GM12865 (cell line): ENCODE data around the gene HSP90AB1.

Source experiments
- DNase-seq: peaks from one replicate; pipeline ENCODE4 v3.0.0; 2010; ENCODE audit warnings: low read depth
- H3K4me3 ChIP-seq: 2 replicates; pipeline ENCODE4 v1.5.1; 2011; ENCODE audit warnings: mild to moderate bottlenecking, low read depth, low read length, control low read depth
- CTCF ChIP-seq: IDR thresholded peaks from 2 replicates; pipeline ENCODE4 v1.5.1; 2011; ENCODE audit warnings: low read length, control low read depth, low read depth, inconsistent platforms; ENCODE audit not compliant: insufficient read depth; ENCODE audit errors: missing control alignments

The HSP90AB1 gene

GRCh38 chr6:44246663-44247337 lies at the start of gene HSP90AB1:
Gene HSP90AB1 (plus strand): TSS chr6:44247101. CDS start chr6:44248630, 1,529 bp downstream.
- peak; percentile 100 for DNase-seq
- H3K4me3 ChIP-seq, result peak within 1 kb of the TSS; percentile 70
- TF ChIP-seq CTCF, result no peak

GRCh38 chr6:44198684-44199083 lies 48.2 kb upstream of the HSP90AB1 start:
- no peak for DNase-seq
- TF ChIP-seq CTCF, result no peak
- H3K4me3 ChIP-seq, result no peak overlapping the region

GRCh38 chr6:44199883-44200282 lies 47.0 kb upstream of the HSP90AB1 start:
- no peak for TF ChIP-seq CTCF
- no peak for DNase-seq
- H3K4me3 ChIP-seq, result no peak overlapping the region

GRCh38 chr6:44201200-44201599 lies 45.7 kb upstream of the HSP90AB1 start:
- no peak for DNase-seq
- TF ChIP-seq CTCF, result no peak
- no peak overlapping the region for H3K4me3 ChIP-seq

- H3K4me3 ChIP-seq, result no peak overlapping the region
- TF ChIP-seq CTCF, result no peak
- DNase-seq, result no peak
These were observed 45.1 kb upstream of the HSP90AB1 start for GRCh38 chr6:44201638-44202303.

- TF ChIP-seq CTCF, result no peak
- no peak overlapping the region for H3K4me3 ChIP-seq
- DNase-seq, result no peak
These were observed 44.4 kb upstream of the HSP90AB1 start for GRCh38 chr6:44202332-44202971.
